MM.1S (cell line): Measurements from ENCODE around the gene RNASE11.
"Not testable (repeated sequence)": the region's sequence is repeated elsewhere in the genome, so short reads cannot be mapped to it uniquely, and the experiment has no call there.

Experiments
- EZH2phosphoT487 ChIP-seq: fragments of 300-600 bp; sonication (generic); IDR thresholded peaks from 2 replicates; pipeline ENCODE4 v1.6.1; 2018; ENCODE audit warnings: antibody characterized with exemption, low read length
- TF ChIP-seq, protein P1 (sequence below): fragments of 300-600 bp; sonication (generic); IDR thresholded peaks from 2 replicates; pipeline ENCODE4 v1.5.1; 2016; ENCODE audit warnings: antibody characterized with exemption, low read length, mixed read lengths

DNA sequence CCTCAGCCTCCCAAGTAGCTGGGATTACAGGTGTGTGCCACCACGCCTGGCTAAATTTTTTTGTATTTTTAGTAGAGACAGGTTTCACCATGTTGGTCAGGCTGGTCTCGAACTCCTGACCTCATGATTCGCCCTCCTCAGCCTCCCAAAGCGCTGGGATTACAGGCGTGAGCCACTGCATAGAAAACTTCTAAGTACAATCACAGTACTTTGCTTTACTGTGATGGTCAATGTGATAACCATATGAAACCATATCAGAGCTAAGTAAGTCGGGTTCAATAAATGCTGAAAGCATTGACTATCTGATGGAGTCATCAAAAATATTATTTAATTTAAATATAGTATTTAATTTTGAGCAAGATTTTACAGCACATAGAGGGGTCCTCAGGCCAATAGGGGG lies 31.9 kb upstream of the RNASE11 start:
- TF ChIP-seq, protein P1, sequence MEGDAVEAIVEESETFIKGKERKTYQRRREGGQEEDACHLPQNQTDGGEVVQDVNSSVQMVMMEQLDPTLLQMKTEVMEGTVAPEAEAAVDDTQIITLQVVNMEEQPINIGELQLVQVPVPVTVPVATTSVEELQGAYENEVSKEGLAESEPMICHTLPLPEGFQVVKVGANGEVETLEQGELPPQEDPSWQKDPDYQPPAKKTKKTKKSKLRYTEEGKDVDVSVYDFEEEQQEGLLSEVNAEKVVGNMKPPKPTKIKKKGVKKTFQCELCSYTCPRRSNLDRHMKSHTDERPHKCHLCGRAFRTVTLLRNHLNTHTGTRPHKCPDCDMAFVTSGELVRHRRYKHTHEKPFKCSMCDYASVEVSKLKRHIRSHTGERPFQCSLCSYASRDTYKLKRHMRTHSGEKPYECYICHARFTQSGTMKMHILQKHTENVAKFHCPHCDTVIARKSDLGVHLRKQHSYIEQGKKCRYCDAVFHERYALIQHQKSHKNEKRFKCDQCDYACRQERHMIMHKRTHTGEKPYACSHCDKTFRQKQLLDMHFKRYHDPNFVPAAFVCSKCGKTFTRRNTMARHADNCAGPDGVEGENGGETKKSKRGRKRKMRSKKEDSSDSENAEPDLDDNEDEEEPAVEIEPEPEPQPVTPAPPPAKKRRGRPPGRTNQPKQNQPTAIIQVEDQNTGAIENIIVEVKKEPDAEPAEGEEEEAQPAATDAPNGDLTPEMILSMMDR, result not testable (repeated sequence)
- TF ChIP-seq EZH2phosphoT487, result not testable (repeated sequence)
